ENCODE results near the gene RAPGEF1. TPM values are rescaled to one million over a fixed set of nuclear protein-coding genes. Genes with fewer than 3 reads are reported as not detected.
A peak's percentile ranks its signal among the peaks of the same experiment; 100 is the strongest.
"Not testable (repeated sequence)": the region's sequence is repeated elsewhere in the genome, so short reads cannot be mapped to it uniquely, and the experiment has no call there.

Gene RAPGEF1
- total RNA-seq, 1 experiment from 2014 or later: 82.0 TPM

DNA sequence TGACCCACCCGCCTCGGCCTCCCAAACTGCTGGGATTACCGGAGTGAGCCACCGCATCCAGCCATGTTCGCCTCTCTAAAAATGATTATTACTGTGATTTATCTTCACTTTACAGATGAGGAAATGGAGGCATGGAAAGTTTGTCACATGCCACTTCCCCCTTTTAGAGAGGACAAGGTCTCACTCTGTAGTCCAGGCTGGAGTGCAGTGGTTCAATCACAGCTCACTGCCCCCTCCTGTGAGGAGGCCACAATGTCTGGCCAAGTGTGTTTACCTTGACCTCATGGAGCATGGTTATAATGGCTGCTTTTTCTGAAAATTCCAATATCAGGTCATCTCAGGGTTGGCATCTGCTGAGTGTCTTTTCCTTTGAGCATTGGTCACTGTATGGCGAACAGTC lies 187.8 kb downstream of the RAPGEF1 start:
- Histone ChIP-seq H3K36me3 (no peaks in the 10 kb centered on the region), H3K9me3 (replicated peaks) (no peaks in the 10 kb centered on the region), H3K27me3 (no peaks in the 10 kb centered on the region), H3K4me1 (no peaks in the 10 kb centered on the region; the same call in 1 of the 2 replicates), H3K4me3 (no peak overlapping the region), H3K27ac (no peak overlapping the region)
- DNase-seq: no peak

DNA sequence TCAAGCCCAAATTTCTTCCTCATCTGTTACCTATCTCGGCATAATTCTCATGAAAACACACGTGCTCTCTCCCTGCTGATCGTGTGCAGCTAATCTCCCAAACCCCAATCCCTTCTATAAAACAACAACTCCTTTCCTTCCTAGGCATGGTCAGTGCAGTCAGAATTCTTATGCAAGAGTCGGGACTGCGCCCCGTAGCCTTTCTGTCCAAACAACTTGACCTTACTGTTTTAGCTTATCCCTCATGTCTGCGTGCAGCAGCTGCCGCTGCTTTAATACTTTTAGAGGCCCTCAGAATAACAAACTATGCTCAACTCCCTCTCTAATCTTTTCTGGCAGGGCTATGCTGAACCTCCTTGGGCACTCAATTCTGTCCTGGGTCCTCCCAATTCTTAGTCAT lies 189.4 kb downstream of the RAPGEF1 start:
- H3K27me3 ChIP-seq; H3K27ac ChIP-seq; H3K4me3 ChIP-seq; H3K4me1 ChIP-seq; H3K9me3 ChIP-seq (replicated peaks); H3K36me3 ChIP-seq: not testable (repeated sequence)
- DNase-seq: peak in 1 of 2 experiments; percentile 34

DNA sequence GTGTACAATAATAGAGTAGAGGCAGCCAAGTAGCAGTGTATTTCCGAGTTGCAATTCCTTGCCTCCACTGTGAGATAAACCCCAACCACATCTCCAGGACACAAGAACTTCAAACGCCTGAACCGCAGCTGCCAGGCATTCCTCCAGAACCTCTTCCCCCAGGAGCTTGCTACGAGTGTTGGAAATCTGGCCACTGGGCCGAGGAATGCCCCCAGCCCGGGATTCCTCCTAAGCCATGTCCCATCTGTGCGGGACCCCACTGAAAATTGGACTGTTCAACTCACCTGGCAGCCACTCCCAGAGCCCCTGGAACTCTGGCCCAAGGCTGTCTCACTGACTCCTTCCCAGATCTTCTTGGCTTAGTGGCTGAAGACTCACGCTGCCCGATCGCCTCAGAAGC lies 190.7 kb downstream of the RAPGEF1 start:
- H3K4me3 ChIP-seq; DNase-seq; H3K27me3 ChIP-seq; H3K27ac ChIP-seq; H3K9me3 ChIP-seq (replicated peaks); H3K4me1 ChIP-seq; H3K36me3 ChIP-seq: not testable (repeated sequence)

DNA sequence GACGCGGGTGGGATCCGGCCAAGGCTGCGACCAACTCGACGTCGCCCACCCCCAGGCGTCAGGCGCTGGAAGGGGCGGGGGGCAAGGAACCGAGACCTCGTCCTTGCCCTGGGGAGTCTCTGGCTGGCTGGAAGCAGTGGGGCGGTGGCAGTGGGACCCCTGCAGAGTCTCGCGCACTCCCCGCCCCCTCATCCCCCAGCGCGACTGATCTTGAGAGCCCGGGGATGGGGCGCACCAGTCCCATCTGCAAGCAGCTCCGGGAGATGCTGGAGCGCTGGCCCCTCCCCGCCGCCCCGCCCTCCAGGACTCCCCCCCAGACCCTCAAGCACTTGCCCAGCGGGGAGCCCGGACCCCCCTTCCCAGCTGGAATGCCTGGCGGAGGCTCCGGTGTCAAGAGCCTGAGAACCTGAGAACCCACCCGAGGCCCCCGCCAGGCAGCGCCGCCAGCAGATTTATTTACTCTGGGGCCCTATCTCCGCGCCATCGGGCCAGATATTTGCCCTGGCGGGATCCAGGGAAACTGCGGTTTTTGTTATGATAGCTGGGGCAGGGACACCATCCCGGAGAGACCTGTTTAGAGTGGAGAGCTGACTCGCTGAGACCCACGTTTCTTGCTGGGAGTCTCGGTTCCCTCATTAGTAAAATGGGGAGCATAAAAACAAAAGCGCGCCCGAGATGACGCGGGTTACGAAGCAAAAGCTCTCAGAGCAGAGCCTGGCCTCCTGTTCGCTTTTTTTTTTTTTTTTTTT lies 193.4 kb downstream of the RAPGEF1 start:
- peak overlapping the region; percentile 56 for H3K4me3 ChIP-seq
- peak overlapping the region; percentile 36 for H3K27ac ChIP-seq
- peaks cover 4% of the 10 kb centered on the region; the same call in 1 of the 2 replicates for H3K4me1 ChIP-seq
- DNase-seq: peak; percentile 84
- peaks cover 11% of the 10 kb centered on the region for H3K9me3 ChIP-seq (replicated peaks)
- H3K36me3 ChIP-seq: no peaks in the 10 kb centered on the region
- no peaks in the 10 kb centered on the region for H3K27me3 ChIP-seq

DNA sequence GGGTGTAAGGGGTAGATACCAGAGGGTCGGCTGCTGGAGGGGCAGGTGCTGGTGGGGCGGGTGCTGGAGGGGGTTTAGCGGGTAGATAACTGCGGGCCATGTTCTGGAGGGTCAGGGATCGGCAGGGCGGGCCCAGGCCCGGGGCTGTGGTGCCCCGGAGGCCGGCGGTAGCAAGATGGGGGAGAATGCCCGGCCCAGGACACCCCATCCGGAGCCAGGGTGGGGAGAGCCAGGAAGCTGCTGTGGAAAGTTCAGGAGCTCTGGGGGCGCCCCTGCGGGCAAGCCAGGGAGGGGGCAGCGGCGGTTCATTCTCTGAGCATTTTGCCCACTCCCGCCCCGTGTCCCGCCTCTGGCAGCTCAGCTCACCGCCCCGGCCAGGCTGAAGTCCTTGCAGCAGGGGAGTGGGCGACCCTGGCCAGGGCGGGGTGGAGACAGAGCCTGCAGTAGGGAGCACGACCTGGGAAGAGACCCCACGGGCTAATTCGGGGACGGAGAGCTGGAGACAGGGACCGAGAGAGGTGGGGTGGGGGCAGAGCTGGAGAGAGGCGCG lies 194.0 kb downstream of the RAPGEF1 start:
- Histone ChIP-seq H3K27me3 (no peaks in the 10 kb centered on the region), H3K4me3 (peak overlapping the region; percentile 56), H3K4me1 (peaks cover 4% of the 10 kb centered on the region; the same call in 1 of the 2 replicates), H3K27ac (no peak overlapping the region), H3K36me3 (no peaks in the 10 kb centered on the region), H3K9me3 (replicated peaks) (peaks cover 11% of the 10 kb centered on the region)
- DNase-seq: no peak

DNA sequence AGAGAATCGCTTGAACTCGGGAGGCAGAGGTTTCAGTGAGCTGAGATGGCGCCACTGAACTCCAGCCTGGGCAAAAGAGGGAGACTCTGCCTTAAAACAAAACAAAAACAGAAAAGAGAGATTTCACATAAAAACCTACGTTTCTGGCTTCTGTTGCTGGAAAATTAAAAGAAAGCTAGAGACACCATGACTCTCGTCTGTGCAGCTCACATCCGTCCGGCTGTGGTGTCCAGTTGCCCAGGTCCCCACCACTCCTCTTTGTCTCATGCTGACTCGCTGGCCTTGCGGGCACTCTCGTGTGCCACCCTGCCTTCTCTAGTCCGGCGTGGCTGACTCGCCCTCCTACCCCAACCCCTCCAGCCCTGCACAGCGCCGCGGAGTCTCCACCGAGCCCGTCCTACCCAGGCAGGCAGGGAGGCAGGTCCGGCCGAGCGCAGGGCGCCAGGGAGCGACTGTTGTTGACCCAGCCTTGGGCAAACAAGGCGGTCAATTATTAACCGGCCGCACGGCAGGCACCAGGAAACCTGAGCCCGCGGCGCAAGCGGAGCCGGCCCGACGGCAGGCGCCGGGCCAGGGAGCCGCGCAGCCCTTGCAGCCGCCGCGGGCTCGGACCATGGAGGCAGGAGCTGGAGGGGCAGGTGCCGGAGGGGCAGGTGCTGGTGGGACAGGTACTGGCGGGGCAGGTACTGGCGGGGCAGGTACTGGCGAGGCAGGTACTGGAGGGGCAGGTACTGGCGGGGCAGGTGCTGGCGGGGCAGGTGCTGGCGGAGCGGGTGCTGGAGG lies 194.7 kb downstream of the RAPGEF1 start, which contains the start of gene PRRT1B:
Gene PRRT1B, plus strand, starts transcription at position 521 of the 783 bp plus-strand sequence. Its CDS starts 93 bp downstream, at position 614.
- Histone ChIP-seq H3K36me3 (no peaks in the 10 kb centered on the region), H3K4me3 (peak within 1 kb of the TSS; percentile 56), H3K9me3 (replicated peaks) (peaks cover 11% of the 10 kb centered on the region), H3K27me3 (no peaks in the 10 kb centered on the region), H3K4me1 (peaks cover 4% of the 10 kb centered on the region; the same call in 1 of the 2 replicates), H3K27ac (no peak within 1 kb of the TSS)
- no peak for DNase-seq

DNA sequence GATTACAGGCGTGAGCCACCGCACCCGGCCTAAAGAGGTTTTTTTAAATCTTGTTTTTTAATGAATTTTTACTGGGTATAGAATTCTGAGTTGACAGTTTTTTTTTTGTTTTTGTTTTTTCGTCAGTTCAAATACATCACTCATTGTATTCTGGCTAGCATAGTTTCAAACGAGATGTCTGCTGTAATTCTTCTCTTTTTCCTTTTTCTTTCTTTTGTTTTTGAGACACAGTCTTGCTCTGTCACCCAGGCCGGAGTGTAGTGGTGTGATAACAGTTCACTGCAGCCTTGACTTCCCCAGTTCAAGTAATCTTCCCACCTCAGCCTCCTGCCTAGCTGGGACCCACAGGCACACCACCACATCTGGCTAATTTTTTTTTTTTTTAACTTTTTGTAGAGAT lies 196.7 kb downstream of the RAPGEF1 start:
- Histone ChIP-seq H3K27me3 (no peaks in the 10 kb centered on the region), H3K27ac (no peak overlapping the region), H3K9me3 (replicated peaks) (peaks cover 11% of the 10 kb centered on the region), H3K4me3 (no peak overlapping the region), H3K4me1 (peaks cover 4% of the 10 kb centered on the region; the same call in 1 of the 2 replicates), H3K36me3 (no peaks in the 10 kb centered on the region)
- DNase-seq: no peak

DNA sequence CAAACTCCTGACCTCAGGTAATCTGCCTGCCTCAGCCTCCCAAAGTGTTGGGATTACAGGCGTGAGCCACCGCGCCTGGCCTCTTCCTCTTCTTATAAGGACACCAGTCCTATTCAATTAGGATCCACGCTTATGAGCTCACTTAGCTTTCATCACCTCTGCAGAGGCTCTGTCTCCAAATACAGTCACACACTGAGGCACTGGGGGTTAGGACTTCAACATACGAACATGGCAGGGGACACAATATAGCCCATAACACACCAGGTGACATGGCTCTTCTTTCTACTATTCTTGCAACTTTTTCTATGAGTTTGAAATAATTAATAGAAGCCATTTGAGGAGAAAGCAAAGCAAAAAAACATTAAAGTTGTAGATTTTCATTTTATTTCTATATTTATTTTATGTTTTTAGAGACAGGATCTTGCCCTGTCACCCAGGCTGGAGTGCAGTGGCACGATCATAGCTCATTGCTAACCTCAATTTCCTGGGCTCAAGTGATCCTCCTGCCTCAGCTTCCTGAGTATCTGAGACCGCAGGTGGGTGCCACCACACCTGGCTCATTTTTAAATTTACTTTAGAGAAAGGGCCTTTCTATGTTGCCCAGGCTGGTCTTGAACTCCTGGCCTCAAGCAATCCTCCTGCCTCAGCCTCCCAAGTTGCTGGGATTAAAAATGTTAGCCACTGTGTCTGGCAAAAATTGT lies 200.5 kb downstream of the RAPGEF1 start:
- Histone ChIP-seq H3K4me3 (no peak overlapping the region), H3K27ac (no peak overlapping the region), H3K36me3 (no peaks in the 10 kb centered on the region), H3K9me3 (replicated peaks) (peaks cover 11% of the 10 kb centered on the region), H3K4me1 (no peaks in the 10 kb centered on the region), H3K27me3 (no peaks in the 10 kb centered on the region)
- DNase-seq: no peak

GRCh38 chr9:131537946-131538345 lies 201.9 kb downstream of the RAPGEF1 start:
- no peak for DNase-seq
- H3K4me1 ChIP-seq: no peaks in the 10 kb centered on the region
- no peak overlapping the region for H3K4me3 ChIP-seq

DNA sequence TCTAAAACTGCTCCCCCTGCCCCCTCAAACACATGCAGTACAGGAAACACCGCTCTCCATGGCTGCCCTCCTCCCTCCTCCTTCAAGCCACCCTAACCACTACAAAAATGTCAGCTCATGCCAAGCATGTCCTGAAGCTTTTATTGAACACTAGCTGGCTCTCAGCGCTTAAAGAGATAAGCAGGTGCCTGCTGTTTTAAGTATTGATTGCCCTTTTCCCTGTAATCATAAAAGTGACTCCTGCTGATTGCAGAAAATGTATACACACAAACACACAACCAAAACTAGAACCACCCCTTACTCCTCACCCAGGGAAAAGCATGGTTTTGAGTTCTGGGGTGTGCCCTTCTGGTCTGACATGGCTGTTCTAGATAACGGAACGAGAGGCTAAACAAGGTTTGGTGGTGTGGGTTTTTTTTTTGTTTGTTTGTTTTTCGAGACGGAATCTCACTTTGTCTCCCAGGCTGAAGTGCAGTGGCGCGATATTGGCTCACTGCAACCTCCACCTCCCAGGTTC lies 205.1 kb downstream of the RAPGEF1 start:
- no peaks in the 10 kb centered on the region for H3K9me3 ChIP-seq (replicated peaks)
- no peak for DNase-seq
- H3K27ac ChIP-seq: no peak overlapping the region
- no peaks in the 10 kb centered on the region for H3K27me3 ChIP-seq
- H3K4me1 ChIP-seq: no peaks in the 10 kb centered on the region
- peaks cover 4% of the 10 kb centered on the region; the same call in 1 of the 2 replicates for H3K36me3 ChIP-seq
- H3K4me3 ChIP-seq: no peak overlapping the region

More at GRCh38 chr9:131537946-131538345, 201.9 kb downstream of the RAPGEF1 start:
- no peaks in the 10 kb centered on the region for H3K27me3 ChIP-seq
- no peak overlapping the region for H3K27ac ChIP-seq
- no peaks in the 10 kb centered on the region for H3K36me3 ChIP-seq
- peaks cover 4% of the 10 kb centered on the region; the same call in 1 of the 2 replicates for H3K9me3 ChIP-seq (replicated peaks)

- Histone ChIP-seq H3K36me3 (peaks cover 35% of the 10 kb centered on the region), H3K9me3 (replicated peaks) (no peaks in the 10 kb centered on the region), H3K4me1 (no peaks in the 10 kb centered on the region), H3K27ac (peak within 1 kb of the TSS; percentile 66), H3K27me3 (no peaks in the 10 kb centered on the region), H3K4me3 (peak within 1 kb of the TSS; percentile 91)
- DNase-seq: peak; percentile 86 to 92
These were observed 208.7 kb downstream of the RAPGEF1 start, which contains the start of gene UCK1 for GRCh38 chr9:131530920-131531832. Gene UCK1, minus strand, starts transcription at chr9:131531263. Its CDS starts 89 bp downstream, at chr9:131531174.

- no peaks in the 10 kb centered on the region for H3K9me3 ChIP-seq (replicated peaks)
- peaks cover 42% of the 10 kb centered on the region for H3K36me3 ChIP-seq
- H3K27me3 ChIP-seq: no peaks in the 10 kb centered on the region
- H3K4me3 ChIP-seq: peak overlapping the region; percentile 91
- peak; percentile 76 to 77 for DNase-seq
- H3K4me1 ChIP-seq: no peaks in the 10 kb centered on the region
- H3K27ac ChIP-seq: peak overlapping the region; percentile 66
These were observed 209.3 kb downstream of the RAPGEF1 start for GRCh38 chr9:131530546-131530919.
